A673 (cell line): ENCODE data around the gene ARHGEF2.

Source experiments
- CTCF ChIP-seq: fragments of 300-800, 200-600 bp; sonication (generic); conservative IDR thresholded peaks from 2 replicates; pipeline ENCODE4 v1.5.1; 2017; ENCODE audit warnings: low read depth, mild to moderate bottlenecking, antibody characterized with exemption, low read length, moderate library complexity, mixed read lengths
- EZH2 ChIP-seq: fragments of 200-600 bp; sonication (generic); IDR thresholded peaks from 2 replicates; pipeline ENCODE4 v1.6.1; 2017; ENCODE audit warnings: borderline replicate concordance, low read depth, mild to moderate bottlenecking, mixed read lengths, antibody characterized with exemption, low read length; ENCODE audit not compliant: poor library complexity, severe bottlenecking

- TF ChIP-seq CTCF (no peak), EZH2 (no peak)
Measured at GRCh38 chr1:155990005-155990739, 11.8 kb upstream of the ARHGEF2 start.
